GM23338 (cell line): ENCODE data around the gene UCP1. TPM values are rescaled to one million over a fixed set of nuclear protein-coding genes. Genes with fewer than 3 reads are reported as not detected.

ENCODE experiments used
- ATAC-seq: fragments of 200-7000 bp; cut with Tn5 transposase; 3 replicates; pipeline ENCODE4 v1.9.1; 2020
- DNase-seq: peaks from one replicate; pipeline ENCODE4 v3.0.0-alpha.2; 2015; ENCODE audit warnings: low spot score
- H2AFZ ChIP-seq: fragments of 200-600 bp; sonication (generic); 2 replicates; pipeline ENCODE4 v1.8.0; 2016; ENCODE audit warnings: antibody characterized with exemption, mild to moderate bottlenecking, moderate library complexity
- H3F3A ChIP-seq: fragments of 200-600 bp; sonication (generic); replicated peaks from 2 replicates; pipeline ENCODE4 v1.8.0; 2017; ENCODE audit warnings: antibody characterized with exemption, mixed run types, low read depth
- H3K27ac ChIP-seq: fragments of 200-600 bp; sonication (generic); 2 replicates; pipeline ENCODE4 v1.6.1; 2016; ENCODE audit warnings: low read depth
- H3K27me3 ChIP-seq: fragments of 200-600 bp; sonication (generic); 2 replicates; pipeline ENCODE4 v1.8.0; 2016; ENCODE audit warnings: mild to moderate bottlenecking, mixed run types, moderate library complexity; ENCODE audit not compliant: insufficient read depth
- H3K36me3 ChIP-seq: fragments of 200-600 bp; sonication (generic); 2 replicates; pipeline ENCODE4 v1.8.0; 2016; ENCODE audit warnings: mild to moderate bottlenecking; ENCODE audit not compliant: insufficient read depth
- H3K4me1 ChIP-seq: fragments of 200-600 bp; sonication (generic); 2 replicates; pipeline ENCODE4 v1.8.0; 2016; ENCODE audit warnings: mild to moderate bottlenecking, moderate library complexity; ENCODE audit not compliant: insufficient read depth
- H3K4me2 ChIP-seq: fragments of 200-600 bp; sonication (generic); 2 replicates; pipeline ENCODE4 v1.7.1; 2017; ENCODE audit warnings: mixed run types
- H3K4me3 ChIP-seq: fragments of 200-600 bp; sonication (generic); 2 replicates; pipeline ENCODE4 v1.6.1; 2016; ENCODE audit warnings: mixed run types
- H3K79me2 ChIP-seq: fragments of 200-600 bp; sonication (generic); replicated peaks from 2 replicates; pipeline ENCODE4 v1.8.0; 2017; ENCODE audit warnings: mild to moderate bottlenecking; ENCODE audit not compliant: insufficient read depth
- H3K9me2 ChIP-seq: fragments of 200-600 bp; sonication (generic); 2 replicates; pipeline ENCODE4 v1.8.0; 2017; ENCODE audit not compliant: insufficient read depth
- H4K20me1 ChIP-seq: fragments of 200-600 bp; sonication (generic); replicated peaks from 2 replicates; pipeline ENCODE4 v1.8.0; 2017; ENCODE audit warnings: mild to moderate bottlenecking; ENCODE audit not compliant: insufficient read depth
- H3K27ac Mint-ChIP-seq: 2 replicates; pipeline ENCODE4 v1.8.0; 2020; ENCODE audit warnings: inconsistent platforms, mild to moderate bottlenecking, moderate library complexity, mixed read lengths
- H3K27me3 Mint-ChIP-seq: 3 replicates; pipeline ENCODE4 v1.8.0; 2022; ENCODE audit warnings: low read depth, mild to moderate bottlenecking, moderate library complexity, mixed read lengths, inconsistent platforms; ENCODE audit not compliant: insufficient read depth, poor library complexity
- H3K36me3 Mint-ChIP-seq: 3 replicates; pipeline ENCODE4 v1.8.0; 2021; ENCODE audit warnings: low read depth, mild to moderate bottlenecking, inconsistent platforms, moderate library complexity, mixed read lengths
- H3K4me1 Mint-ChIP-seq: 3 replicates; pipeline ENCODE4 v1.8.0; 2020; ENCODE audit warnings: mild to moderate bottlenecking, inconsistent platforms, mixed read lengths
- H3K4me3 Mint-ChIP-seq: 3 replicates; pipeline ENCODE4 v1.8.0; 2021; ENCODE audit warnings: moderate library complexity, mild to moderate bottlenecking, inconsistent platforms, mixed read lengths
- H3K9me3 Mint-ChIP-seq: 3 replicates; pipeline ENCODE4 v1.8.0; 2020; ENCODE audit warnings: moderate library complexity, mild to moderate bottlenecking, inconsistent platforms, mixed read lengths
- CREB1 ChIP-seq: fragments of 250-450 bp; sonication (Bioruptor Pico); IDR thresholded peaks from 2 replicates; pipeline ENCODE4 v1.5.0; 2020; ENCODE audit warnings: low read depth, mild to moderate bottlenecking, moderate library complexity
- CTCF ChIP-seq, 2 experiments: fragments of 200-600 bp in 1 of 2; sonication (generic) in 1 of 2; conservative IDR thresholded peaks; 2 replicates each; pipeline versions ENCODE4 v1.5.1 to v1.6.1; 2016 to 2017; ENCODE audit warnings: antibody characterized with exemption in 2 of 2, low read depth in 2 of 2, mild to moderate bottlenecking in 2 of 2, moderate library complexity in 1 of 2
- ETS1 ChIP-seq: IDR thresholded peaks from 2 replicates; pipeline ENCODE4 v1.6.1; 2016; ENCODE audit warnings: antibody characterized with exemption
- EZH2 ChIP-seq: fragments of 200-600 bp; sonication (generic); IDR thresholded peaks from one replicate; pipeline ENCODE4 v1.8.0; 2017; ENCODE audit warnings: antibody characterized with exemption, mild to moderate bottlenecking, low read depth; ENCODE audit not compliant: unreplicated experiment
- EZH2phosphoT487 ChIP-seq: fragments of 200-600 bp; sonication (generic); IDR thresholded peaks from one replicate; pipeline ENCODE4 v1.8.1; 2018; ENCODE audit warnings: antibody characterized with exemption; ENCODE audit not compliant: unreplicated experiment
- JUNB ChIP-seq: IDR thresholded peaks from one replicate; pipeline ENCODE4 v1.6.1; 2016; ENCODE audit warnings: antibody characterized with exemption; ENCODE audit not compliant: unreplicated experiment
- NANOG ChIP-seq: IDR thresholded peaks from 2 replicates; pipeline ENCODE4 v1.6.1; 2016; ENCODE audit warnings: antibody characterized with exemption, borderline replicate concordance
- POLR2AphosphoS5 ChIP-seq: IDR thresholded peaks from 2 replicates; pipeline ENCODE4 v1.6.1; 2016; ENCODE audit warnings: antibody characterized with exemption, low read depth
- REST ChIP-seq: IDR thresholded peaks from one replicate; pipeline ENCODE4 v1.6.1; 2018; ENCODE audit warnings: antibody characterized with exemption; ENCODE audit not compliant: unreplicated experiment
- STAT1 ChIP-seq: IDR thresholded peaks from one replicate; pipeline ENCODE4 v1.6.1; 2016; ENCODE audit warnings: antibody characterized with exemption; ENCODE audit not compliant: unreplicated experiment
- ZNF114 ChIP-seq: fragments of 250-450 bp; sonication (Bioruptor Pico); IDR thresholded peaks from 2 replicates; pipeline ENCODE4 v1.5.0; 2020; ENCODE audit warnings: mild to moderate bottlenecking, moderate library complexity
- ZNF331 ChIP-seq: fragments of 250-450 bp; sonication (Bioruptor Pico); IDR thresholded peaks from 2 replicates; pipeline ENCODE4 v1.5.0; 2020; ENCODE audit warnings: low read depth, mild to moderate bottlenecking, moderate library complexity
- ZNF462 ChIP-seq: fragments of 250-450 bp; sonication (Bioruptor Pico); IDR thresholded peaks from 2 replicates; pipeline ENCODE4 v1.5.0; 2020; ENCODE audit warnings: mild to moderate bottlenecking, moderate library complexity
- polyA plus RNA-seq: library from polyadenylated mRNA; unstranded; fragments of >200 nt; fragmentation: Nextera tagmentation; extraction: Ambion mirVana; gene quantifications from 2 replicates; pipeline ENCODE4 v1.2.1, GENCODE V29; 2016
- total RNA-seq: library from RNA; depleted of rRNA; stranded (reverse); fragments of >200 nt; shearing (Covaris generic); gene quantifications from 2 replicates; pipeline ENCODE4 v1.2.3, GENCODE V29; 2014

The UCP1 gene
- total and polyA plus RNA-seq, 2 experiments from 2014 or later: 0.21 TPM; not detected in 1

- Histone ChIP-seq H3K9me2 (no peaks in the 10 kb centered on the region), H3K27ac (peak within 1 kb of the TSS; percentile 41; the same call in 1 of the 2 replicates), H3K79me2 (peaks cover 12% of the 10 kb centered on the region), H3K4me1 (no peaks in the 10 kb centered on the region), H3K4me3 (peak within 1 kb of the TSS; percentile 66), H2AFZ (peak within 1 kb of the TSS; percentile 49), H3K36me3 (no peaks in the 10 kb centered on the region), H3F3A (no peaks in the 10 kb centered on the region), H3K4me2 (peak within 1 kb of the TSS; percentile 79), H3K27me3 (peaks cover 16% of the 10 kb centered on the region), H4K20me1 (no peaks in the 10 kb centered on the region)
- Mint-ChIP-seq H3K36me3 (peaks cover 15% of the 10 kb centered on the region; the same call in 2 of the 3 replicates), H3K4me3 (peak within 1 kb of the TSS; percentile 85), H3K27ac (peak within 1 kb of the TSS; percentile 94), H3K9me3 (no peaks in the 10 kb centered on the region), H3K4me1 (peaks cover 8% of the 10 kb centered on the region; the same call in 2 of the 3 replicates), H3K27me3 (peaks cover 6% of the 10 kb centered on the region)
- DNase-seq (peak; percentile 100), ATAC-seq (peak; percentile 100)
- TF ChIP-seq STAT1 (no peak), ZNF331 (CRISPR knock-in tag) (no peak), EZH2phosphoT487 (no peak), NANOG (0 out of 2 replicates have a peak, but pooled peaks have one; percentile 6), ETS1 (0 out of 2 replicates have a peak, but pooled peaks have one; percentile 61), CREB1 (CRISPR knock-in tag) (peak; percentile 18; the same call in 1 of the 2 replicates), EZH2 (no peak), ZNF114 (CRISPR knock-in tag) (no peak), CTCF (conservative IDR thresholded peaks at IDR 0.05; ENCODE audit: low read depth in 2 of 2) (peak; percentile 79 to 89), JUNB (no peak), ZNF462 (CRISPR knock-in tag) (no peak), POLR2AphosphoS5 (peak; percentile 90), REST (no peak)
Measured at GRCh38 chr4:140523857-140524742, 44.7 kb downstream of the UCP1 start, which contains the start of gene ELMOD2. ELMOD2 (plus strand) TSS chr4:140524168; CDS start chr4:140525429, 1,261 bp downstream.
